GM23338 (cell line): ENCODE data around the gene AP4B1. TPM values are rescaled to one million over a fixed set of nuclear protein-coding genes. Genes with fewer than 3 reads are reported as not detected.

Experiments
- ATAC-seq: fragments of 200-7000 bp; cut with Tn5 transposase; 3 replicates; pipeline ENCODE4 v1.9.1; 2020
- DNase-seq: peaks from one replicate; pipeline ENCODE4 v3.0.0-alpha.2; 2015; ENCODE audit warnings: low spot score
- H2AFZ ChIP-seq: fragments of 200-600 bp; sonication (generic); 2 replicates; pipeline ENCODE4 v1.8.0; 2016; ENCODE audit warnings: antibody characterized with exemption, mild to moderate bottlenecking, moderate library complexity
- H3F3A ChIP-seq: fragments of 200-600 bp; sonication (generic); replicated peaks from 2 replicates; pipeline ENCODE4 v1.8.0; 2017; ENCODE audit warnings: antibody characterized with exemption, mixed run types, low read depth
- H3K27ac ChIP-seq: fragments of 200-600 bp; sonication (generic); 2 replicates; pipeline ENCODE4 v1.6.1; 2016; ENCODE audit warnings: low read depth
- H3K27me3 ChIP-seq: fragments of 200-600 bp; sonication (generic); 2 replicates; pipeline ENCODE4 v1.8.0; 2016; ENCODE audit warnings: mild to moderate bottlenecking, mixed run types, moderate library complexity; ENCODE audit not compliant: insufficient read depth
- H3K36me3 ChIP-seq: fragments of 200-600 bp; sonication (generic); 2 replicates; pipeline ENCODE4 v1.8.0; 2016; ENCODE audit warnings: mild to moderate bottlenecking; ENCODE audit not compliant: insufficient read depth
- H3K4me1 ChIP-seq: fragments of 200-600 bp; sonication (generic); 2 replicates; pipeline ENCODE4 v1.8.0; 2016; ENCODE audit warnings: mild to moderate bottlenecking, moderate library complexity; ENCODE audit not compliant: insufficient read depth
- H3K4me2 ChIP-seq: fragments of 200-600 bp; sonication (generic); 2 replicates; pipeline ENCODE4 v1.7.1; 2017; ENCODE audit warnings: mixed run types
- H3K4me3 ChIP-seq: fragments of 200-600 bp; sonication (generic); 2 replicates; pipeline ENCODE4 v1.6.1; 2016; ENCODE audit warnings: mixed run types
- H3K79me2 ChIP-seq: fragments of 200-600 bp; sonication (generic); replicated peaks from 2 replicates; pipeline ENCODE4 v1.8.0; 2017; ENCODE audit warnings: mild to moderate bottlenecking; ENCODE audit not compliant: insufficient read depth
- H3K9me2 ChIP-seq: fragments of 200-600 bp; sonication (generic); 2 replicates; pipeline ENCODE4 v1.8.0; 2017; ENCODE audit not compliant: insufficient read depth
- H4K20me1 ChIP-seq: fragments of 200-600 bp; sonication (generic); replicated peaks from 2 replicates; pipeline ENCODE4 v1.8.0; 2017; ENCODE audit warnings: mild to moderate bottlenecking; ENCODE audit not compliant: insufficient read depth
- H3K27ac Mint-ChIP-seq: 2 replicates; pipeline ENCODE4 v1.8.0; 2020; ENCODE audit warnings: inconsistent platforms, mild to moderate bottlenecking, moderate library complexity, mixed read lengths
- H3K27me3 Mint-ChIP-seq: 3 replicates; pipeline ENCODE4 v1.8.0; 2022; ENCODE audit warnings: low read depth, mild to moderate bottlenecking, moderate library complexity, mixed read lengths, inconsistent platforms; ENCODE audit not compliant: insufficient read depth, poor library complexity
- H3K36me3 Mint-ChIP-seq: 3 replicates; pipeline ENCODE4 v1.8.0; 2021; ENCODE audit warnings: low read depth, mild to moderate bottlenecking, inconsistent platforms, moderate library complexity, mixed read lengths
- H3K4me1 Mint-ChIP-seq: 3 replicates; pipeline ENCODE4 v1.8.0; 2020; ENCODE audit warnings: mild to moderate bottlenecking, inconsistent platforms, mixed read lengths
- H3K4me3 Mint-ChIP-seq: 3 replicates; pipeline ENCODE4 v1.8.0; 2021; ENCODE audit warnings: moderate library complexity, mild to moderate bottlenecking, inconsistent platforms, mixed read lengths
- H3K9me3 Mint-ChIP-seq: 3 replicates; pipeline ENCODE4 v1.8.0; 2020; ENCODE audit warnings: moderate library complexity, mild to moderate bottlenecking, inconsistent platforms, mixed read lengths
- CREB1 ChIP-seq: fragments of 250-450 bp; sonication (Bioruptor Pico); IDR thresholded peaks from 2 replicates; pipeline ENCODE4 v1.5.0; 2020; ENCODE audit warnings: low read depth, mild to moderate bottlenecking, moderate library complexity
- CTCF ChIP-seq, 2 experiments: fragments of 200-600 bp in 1 of 2; sonication (generic) in 1 of 2; conservative IDR thresholded peaks; 2 replicates each; pipeline versions ENCODE4 v1.5.1 to v1.6.1; 2016 to 2017; ENCODE audit warnings: antibody characterized with exemption in 2 of 2, low read depth in 2 of 2, mild to moderate bottlenecking in 2 of 2, moderate library complexity in 1 of 2
- EZH2 ChIP-seq: fragments of 200-600 bp; sonication (generic); IDR thresholded peaks from one replicate; pipeline ENCODE4 v1.8.0; 2017; ENCODE audit warnings: antibody characterized with exemption, mild to moderate bottlenecking, low read depth; ENCODE audit not compliant: unreplicated experiment
- NANOG ChIP-seq: IDR thresholded peaks from 2 replicates; pipeline ENCODE4 v1.6.1; 2016; ENCODE audit warnings: antibody characterized with exemption, borderline replicate concordance
- POLR2AphosphoS5 ChIP-seq: IDR thresholded peaks from 2 replicates; pipeline ENCODE4 v1.6.1; 2016; ENCODE audit warnings: antibody characterized with exemption, low read depth
- STAT1 ChIP-seq: IDR thresholded peaks from one replicate; pipeline ENCODE4 v1.6.1; 2016; ENCODE audit warnings: antibody characterized with exemption; ENCODE audit not compliant: unreplicated experiment
- ZNF331 ChIP-seq: fragments of 250-450 bp; sonication (Bioruptor Pico); IDR thresholded peaks from 2 replicates; pipeline ENCODE4 v1.5.0; 2020; ENCODE audit warnings: low read depth, mild to moderate bottlenecking, moderate library complexity
- ZNF462 ChIP-seq: fragments of 250-450 bp; sonication (Bioruptor Pico); IDR thresholded peaks from 2 replicates; pipeline ENCODE4 v1.5.0; 2020; ENCODE audit warnings: mild to moderate bottlenecking, moderate library complexity
- polyA plus RNA-seq: library from polyadenylated mRNA; unstranded; fragments of >200 nt; fragmentation: Nextera tagmentation; extraction: Ambion mirVana; gene quantifications from 2 replicates; pipeline ENCODE4 v1.2.1, GENCODE V29; 2016
- total RNA-seq: library from RNA; depleted of rRNA; stranded (reverse); fragments of >200 nt; shearing (Covaris generic); gene quantifications from 2 replicates; pipeline ENCODE4 v1.2.3, GENCODE V29; 2014

Gene AP4B1
- total and polyA plus RNA-seq, 2 experiments from 2014 or later = 7.5 to 13.4 TPM

GRCh38 chr1:113874012-113874879 lies 30.4 kb downstream of the AP4B1 start:
- H2AFZ ChIP-seq = no peak overlapping the region
- H3K27ac ChIP-seq = no peak overlapping the region
- H3F3A ChIP-seq = no peaks in the 10 kb centered on the region
- H3K36me3 Mint-ChIP-seq = no peaks in the 10 kb centered on the region
- H3K4me2 ChIP-seq = no peak overlapping the region
- H3K4me3 ChIP-seq = no peak overlapping the region
- no peaks in the 10 kb centered on the region for H3K9me3 Mint-ChIP-seq
- ATAC-seq (peak; percentile 85), DNase-seq (peak; percentile 55)
- no peaks in the 10 kb centered on the region for H3K79me2 ChIP-seq
- no peaks in the 10 kb centered on the region for H3K4me1 ChIP-seq
- peaks cover 5% of the 10 kb centered on the region; the same call in 2 of the 3 replicates for H3K4me1 Mint-ChIP-seq
- H3K27me3 ChIP-seq = no peaks in the 10 kb centered on the region
- H3K27ac Mint-ChIP-seq = no peak overlapping the region
- no peak overlapping the region for H3K4me3 Mint-ChIP-seq
- H3K36me3 ChIP-seq = no peaks in the 10 kb centered on the region
- H4K20me1 ChIP-seq = no peaks in the 10 kb centered on the region
- H3K27me3 Mint-ChIP-seq = no peaks in the 10 kb centered on the region
- no peaks in the 10 kb centered on the region; the same call in 1 of the 2 replicates for H3K9me2 ChIP-seq
- peak; percentile 54 to 56 for TF ChIP-seq CTCF (conservative IDR thresholded peaks at IDR 0.05; ENCODE audit: low read depth in 2 of 2)
- TF ChIP-seq EZH2 = no peak
- TF ChIP-seq NANOG = no peak
- no peak for TF ChIP-seq ZNF331 (CRISPR knock-in tag)
- no peak for TF ChIP-seq CREB1 (CRISPR knock-in tag)

- peak overlapping the region; percentile 48 for H2AFZ ChIP-seq
- Mint-ChIP-seq H3K9me3 (no peaks in the 10 kb centered on the region), H3K27me3 (no peaks in the 10 kb centered on the region), H3K36me3 (no peaks in the 10 kb centered on the region), H3K4me1 (peaks cover 5% of the 10 kb centered on the region; the same call in 2 of the 3 replicates), H3K4me3 (no peak overlapping the region), H3K27ac (no peak overlapping the region)
- no peak overlapping the region for H3K4me3 ChIP-seq
- ATAC-seq (no peak), DNase-seq (no peak)
- H3K4me1 ChIP-seq = no peaks in the 10 kb centered on the region
- H4K20me1 ChIP-seq = no peaks in the 10 kb centered on the region
- no peak overlapping the region for H3K27ac ChIP-seq
- no peaks in the 10 kb centered on the region for H3K79me2 ChIP-seq
- no peak overlapping the region for H3K4me2 ChIP-seq
- H3F3A ChIP-seq = no peaks in the 10 kb centered on the region
- no peaks in the 10 kb centered on the region for H3K36me3 ChIP-seq
- no peaks in the 10 kb centered on the region for H3K27me3 ChIP-seq
- H3K9me2 ChIP-seq = no peaks in the 10 kb centered on the region; the same call in 1 of the 2 replicates
- TF ChIP-seq ZNF462 (CRISPR knock-in tag) (no peak), POLR2AphosphoS5 (no peak), CTCF (conservative IDR thresholded peaks at IDR 0.05; ENCODE audit: low read depth in 2 of 2) (no peak), STAT1 (no peak)
Measured at GRCh38 chr1:113872219-113872935, 32.2 kb downstream of the AP4B1 start.
